HL-60 (cell line): Measurements from ENCODE around the gene USP13.

Experiments
- CTCF ChIP-seq: IDR thresholded peaks from one replicate; pipeline ENCODE4 v1.5.1; 2011; ENCODE audit warnings: low read length, control low read depth, inconsistent platforms; ENCODE audit not compliant: insufficient read depth
- GABPA ChIP-seq: IDR thresholded peaks from 2 replicates; pipeline ENCODE4 v1.6.1; 2012; ENCODE audit warnings: low read depth
- POLR2AphosphoS5 ChIP-seq: IDR thresholded peaks from 2 replicates; pipeline ENCODE4 v1.6.1; 2012; ENCODE audit warnings: low read depth
- SPI1 ChIP-seq: IDR thresholded peaks from 2 replicates; pipeline ENCODE4 v1.6.1; 2012; ENCODE audit warnings: low read depth, mild to moderate bottlenecking, borderline replicate concordance
- TF ChIP-seq, protein P1 (sequence below): IDR thresholded peaks from 2 replicates; pipeline ENCODE4 v1.6.1; 2012; ENCODE audit warnings: low read depth; ENCODE audit not compliant: insufficient replicate concordance

DNA sequence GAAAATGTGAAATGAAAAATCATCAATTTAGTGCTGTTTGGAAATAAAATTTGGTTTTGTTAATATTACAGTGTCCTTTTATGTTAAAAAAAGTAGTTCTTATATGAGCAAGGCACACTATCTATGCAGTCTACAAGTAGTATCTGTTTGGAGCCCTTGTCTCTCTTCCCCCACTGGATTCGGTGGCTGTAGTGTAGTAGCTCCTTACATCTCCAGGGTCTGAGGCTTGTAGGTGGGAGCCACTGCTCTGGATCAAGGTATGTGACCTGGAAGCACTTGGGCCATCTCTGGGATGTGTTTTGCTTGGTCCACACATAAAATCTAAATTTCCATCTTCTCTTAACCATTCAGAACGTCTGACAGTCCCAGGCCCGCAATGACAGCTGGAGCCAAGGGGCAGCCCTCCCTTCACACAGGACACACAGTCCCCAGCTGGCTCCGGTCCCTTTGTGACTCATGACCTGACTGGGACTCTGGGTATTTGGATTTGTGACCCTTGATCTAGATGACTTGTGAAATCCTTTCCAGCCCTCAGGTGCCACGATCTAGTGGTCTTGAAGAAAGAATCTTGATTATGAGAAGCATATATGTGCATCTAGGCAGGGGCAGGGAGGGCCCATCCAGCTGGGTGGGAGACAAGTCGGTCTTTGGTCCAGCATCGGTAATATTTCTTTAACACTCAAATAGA lies 80.0 kb downstream of the USP13 start:
- no peak for TF ChIP-seq CTCF
- TF ChIP-seq, protein P1, sequence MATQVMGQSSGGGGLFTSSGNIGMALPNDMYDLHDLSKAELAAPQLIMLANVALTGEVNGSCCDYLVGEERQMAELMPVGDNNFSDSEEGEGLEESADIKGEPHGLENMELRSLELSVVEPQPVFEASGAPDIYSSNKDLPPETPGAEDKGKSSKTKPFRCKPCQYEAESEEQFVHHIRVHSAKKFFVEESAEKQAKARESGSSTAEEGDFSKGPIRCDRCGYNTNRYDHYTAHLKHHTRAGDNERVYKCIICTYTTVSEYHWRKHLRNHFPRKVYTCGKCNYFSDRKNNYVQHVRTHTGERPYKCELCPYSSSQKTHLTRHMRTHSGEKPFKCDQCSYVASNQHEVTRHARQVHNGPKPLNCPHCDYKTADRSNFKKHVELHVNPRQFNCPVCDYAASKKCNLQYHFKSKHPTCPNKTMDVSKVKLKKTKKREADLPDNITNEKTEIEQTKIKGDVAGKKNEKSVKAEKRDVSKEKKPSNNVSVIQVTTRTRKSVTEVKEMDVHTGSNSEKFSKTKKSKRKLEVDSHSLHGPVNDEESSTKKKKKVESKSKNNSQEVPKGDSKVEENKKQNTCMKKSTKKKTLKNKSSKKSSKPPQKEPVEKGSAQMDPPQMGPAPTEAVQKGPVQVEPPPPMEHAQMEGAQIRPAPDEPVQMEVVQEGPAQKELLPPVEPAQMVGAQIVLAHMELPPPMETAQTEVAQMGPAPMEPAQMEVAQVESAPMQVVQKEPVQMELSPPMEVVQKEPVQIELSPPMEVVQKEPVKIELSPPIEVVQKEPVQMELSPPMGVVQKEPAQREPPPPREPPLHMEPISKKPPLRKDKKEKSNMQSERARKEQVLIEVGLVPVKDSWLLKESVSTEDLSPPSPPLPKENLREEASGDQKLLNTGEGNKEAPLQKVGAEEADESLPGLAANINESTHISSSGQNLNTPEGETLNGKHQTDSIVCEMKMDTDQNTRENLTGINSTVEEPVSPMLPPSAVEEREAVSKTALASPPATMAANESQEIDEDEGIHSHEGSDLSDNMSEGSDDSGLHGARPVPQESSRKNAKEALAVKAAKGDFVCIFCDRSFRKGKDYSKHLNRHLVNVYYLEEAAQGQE: no peak
- TF ChIP-seq GABPA: no peak
- TF ChIP-seq POLR2AphosphoS5: no peak
- TF ChIP-seq SPI1: no peak
